SU-DHL-6 (cell line): ENCODE measurements around the gene CHST1.

Source experiments
- EZH2phosphoT487 ChIP-seq: fragments of 200-600 bp; sonication (generic), shearing (Covaris generic); conservative IDR thresholded peaks from 2 replicates; pipeline ENCODE4 v1.6.1; 2018; ENCODE audit warnings: mild to moderate bottlenecking, antibody characterized with exemption, low read length, moderate library complexity, mixed read lengths
- TF ChIP-seq, protein P1 (sequence below): fragments of 200-600 bp; sonication (generic); IDR thresholded peaks from one replicate; pipeline ENCODE4 v1.5.1; 2017; ENCODE audit warnings: antibody characterized with exemption, mild to moderate bottlenecking, low read length, moderate library complexity; ENCODE audit not compliant: insufficient read depth, poor library complexity, severe bottlenecking

DNA sequence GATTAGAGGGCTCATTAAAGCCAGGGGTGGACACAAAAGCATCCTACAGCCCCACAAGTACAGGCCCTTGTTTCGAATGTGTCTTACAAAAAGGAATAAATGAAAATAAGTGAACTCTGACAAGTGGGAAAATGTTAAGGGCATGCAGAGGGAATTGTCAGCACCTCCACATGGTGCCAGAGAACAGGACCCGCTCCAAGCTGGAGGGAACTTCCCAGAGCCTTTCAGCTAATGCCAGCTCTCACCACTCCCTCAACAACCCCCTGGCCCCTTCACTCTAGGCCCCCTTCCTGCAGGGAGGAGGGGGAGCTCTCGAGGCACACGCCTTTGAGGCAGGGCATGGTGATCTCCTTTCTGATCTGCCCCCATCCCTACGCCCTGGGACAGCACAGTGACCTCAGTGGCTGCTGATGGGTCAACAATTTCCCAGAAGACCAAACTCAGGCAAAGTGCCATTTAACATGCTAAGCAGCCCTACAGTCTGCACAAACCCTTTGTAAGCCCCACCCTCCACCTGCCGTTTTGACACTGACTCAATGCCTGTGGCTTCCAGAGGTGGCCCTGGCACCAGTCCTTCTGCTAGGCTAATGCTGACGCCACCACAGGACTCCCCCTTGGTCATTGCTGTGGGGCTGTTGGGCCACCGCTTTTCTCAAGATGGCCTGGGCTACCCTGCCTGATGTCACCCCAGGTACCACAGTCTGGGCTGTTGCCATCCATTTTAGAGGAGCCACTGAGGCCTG lies 12.5 kb upstream of the CHST1 start:
- TF ChIP-seq, protein P1, sequence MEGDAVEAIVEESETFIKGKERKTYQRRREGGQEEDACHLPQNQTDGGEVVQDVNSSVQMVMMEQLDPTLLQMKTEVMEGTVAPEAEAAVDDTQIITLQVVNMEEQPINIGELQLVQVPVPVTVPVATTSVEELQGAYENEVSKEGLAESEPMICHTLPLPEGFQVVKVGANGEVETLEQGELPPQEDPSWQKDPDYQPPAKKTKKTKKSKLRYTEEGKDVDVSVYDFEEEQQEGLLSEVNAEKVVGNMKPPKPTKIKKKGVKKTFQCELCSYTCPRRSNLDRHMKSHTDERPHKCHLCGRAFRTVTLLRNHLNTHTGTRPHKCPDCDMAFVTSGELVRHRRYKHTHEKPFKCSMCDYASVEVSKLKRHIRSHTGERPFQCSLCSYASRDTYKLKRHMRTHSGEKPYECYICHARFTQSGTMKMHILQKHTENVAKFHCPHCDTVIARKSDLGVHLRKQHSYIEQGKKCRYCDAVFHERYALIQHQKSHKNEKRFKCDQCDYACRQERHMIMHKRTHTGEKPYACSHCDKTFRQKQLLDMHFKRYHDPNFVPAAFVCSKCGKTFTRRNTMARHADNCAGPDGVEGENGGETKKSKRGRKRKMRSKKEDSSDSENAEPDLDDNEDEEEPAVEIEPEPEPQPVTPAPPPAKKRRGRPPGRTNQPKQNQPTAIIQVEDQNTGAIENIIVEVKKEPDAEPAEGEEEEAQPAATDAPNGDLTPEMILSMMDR: no peak
- no peak for TF ChIP-seq EZH2phosphoT487
